Measurements from ENCODE around the gene CTDNEP1.

The CTDNEP1 gene

DNA sequence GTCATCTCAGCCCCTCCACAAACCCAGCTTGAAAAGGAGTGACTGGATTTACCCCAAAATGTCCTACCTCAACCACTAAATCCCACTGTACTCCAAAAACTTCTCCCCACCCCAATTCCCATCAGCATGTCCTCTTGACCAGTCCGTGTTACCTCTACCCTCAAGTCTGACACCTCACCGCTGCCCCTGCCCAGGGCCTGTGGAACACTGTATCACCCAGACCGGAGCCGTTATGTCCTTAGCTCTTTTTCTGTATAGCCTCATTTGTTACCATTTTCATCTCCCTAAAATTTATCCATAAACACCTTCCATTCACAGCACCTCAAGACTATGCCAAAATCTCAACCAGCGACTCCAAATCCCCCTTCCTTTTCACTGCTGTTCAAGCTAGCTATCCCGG is 14.7 kb downstream of the CTDNEP1 start:
- ATAC-seq (ENCODE audit: insufficient read depth, low read depth), result no peak
- Histone ChIP-seq H3K4me2 (ENCODE audit: insufficient read depth, low read length) (peak overlapping the region; percentile 99), H3K4me1 (ENCODE audit: insufficient read depth, low read length) (peaks cover 73% of the 10 kb centered on the region)

GRCh38 chr17:7235693-7236665 is 15.6 kb downstream of the CTDNEP1 start:
- 0 out of 4 replicates have a peak overlapping the region, but pooled peaks of 1 of the 2 experiments have one; percentile 83 for H3K4me3 ChIP-seq (ENCODE audit: low read depth in 1 of 2, low read length in 2 of 2)
- H3K27me3 ChIP-seq (ENCODE audit: insufficient read depth, low read length, poor library complexity), result no peaks in the 10 kb centered on the region
- peaks cover 88% of the 10 kb centered on the region for H3K79me2 ChIP-seq (ENCODE audit: insufficient read depth, low read length)
- DNase-seq, result no peak
- H3K9me3 ChIP-seq (ENCODE audit: insufficient read depth, low read length, severe bottlenecking), result no peaks in the 10 kb centered on the region
- peaks cover 48% of the 10 kb centered on the region for H3K36me3 ChIP-seq (ENCODE audit: insufficient read depth, low read length)
- no peak overlapping the region for H2AFZ ChIP-seq (ENCODE audit: low read depth, low read length)
- peaks cover 40% of the 10 kb centered on the region for H4K20me1 ChIP-seq (ENCODE audit: insufficient read depth, low read length)
- H3K4me2 ChIP-seq (ENCODE audit: insufficient read depth, low read length), result peak overlapping the region; percentile 99
- no peak for TF ChIP-seq EZH2 (IDR thresholded peaks at IDR 0.05; ENCODE audit: borderline replicate concordance, low read depth, low read length, severe bottlenecking)
- TF ChIP-seq, protein P1, sequence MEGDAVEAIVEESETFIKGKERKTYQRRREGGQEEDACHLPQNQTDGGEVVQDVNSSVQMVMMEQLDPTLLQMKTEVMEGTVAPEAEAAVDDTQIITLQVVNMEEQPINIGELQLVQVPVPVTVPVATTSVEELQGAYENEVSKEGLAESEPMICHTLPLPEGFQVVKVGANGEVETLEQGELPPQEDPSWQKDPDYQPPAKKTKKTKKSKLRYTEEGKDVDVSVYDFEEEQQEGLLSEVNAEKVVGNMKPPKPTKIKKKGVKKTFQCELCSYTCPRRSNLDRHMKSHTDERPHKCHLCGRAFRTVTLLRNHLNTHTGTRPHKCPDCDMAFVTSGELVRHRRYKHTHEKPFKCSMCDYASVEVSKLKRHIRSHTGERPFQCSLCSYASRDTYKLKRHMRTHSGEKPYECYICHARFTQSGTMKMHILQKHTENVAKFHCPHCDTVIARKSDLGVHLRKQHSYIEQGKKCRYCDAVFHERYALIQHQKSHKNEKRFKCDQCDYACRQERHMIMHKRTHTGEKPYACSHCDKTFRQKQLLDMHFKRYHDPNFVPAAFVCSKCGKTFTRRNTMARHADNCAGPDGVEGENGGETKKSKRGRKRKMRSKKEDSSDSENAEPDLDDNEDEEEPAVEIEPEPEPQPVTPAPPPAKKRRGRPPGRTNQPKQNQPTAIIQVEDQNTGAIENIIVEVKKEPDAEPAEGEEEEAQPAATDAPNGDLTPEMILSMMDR (IDR thresholded peaks at IDR 0.05; ENCODE audit: borderline replicate concordance, extremely low read depth, low read length, poor library complexity, severe bottlenecking), result no peak
- H3K4me1 ChIP-seq (ENCODE audit: insufficient read depth, low read length), result peaks cover 69% of the 10 kb centered on the region
- H3K9ac ChIP-seq (ENCODE audit: low read depth, low read length), result peak overlapping the region; percentile 90; the same call in 1 of the 2 replicates
- peak overlapping the region; percentile 97 for H3K27ac ChIP-seq (ENCODE audit: low read length)
- ATAC-seq (ENCODE audit: insufficient read depth, low read depth), result no peak

More for the DNA sequence above, 14.7 kb downstream of the CTDNEP1 start:
- Histone ChIP-seq H3K79me2 (ENCODE audit: insufficient read depth, low read length) (peaks cover 88% of the 10 kb centered on the region), H3K27me3 (ENCODE audit: insufficient read depth, low read length, poor library complexity) (no peaks in the 10 kb centered on the region), H2AFZ (ENCODE audit: low read depth, low read length) (no peak overlapping the region), H4K20me1 (ENCODE audit: insufficient read depth, low read length) (peaks cover 38% of the 10 kb centered on the region), H3K27ac (ENCODE audit: low read length) (peak overlapping the region; percentile 81; the same call in 1 of the 2 replicates), H3K4me3 (ENCODE audit: low read depth in 1 of 2, low read length in 2 of 2) (no peak overlapping the region; a peak in 1 of 4 replicates), H3K36me3 (ENCODE audit: insufficient read depth, low read length) (peaks cover 51% of the 10 kb centered on the region), H3K9ac (ENCODE audit: low read depth, low read length) (peak overlapping the region; percentile 88), H3K9me3 (ENCODE audit: insufficient read depth, low read length, severe bottlenecking) (no peaks in the 10 kb centered on the region)
- no peak for TF ChIP-seq EZH2 (IDR thresholded peaks at IDR 0.05; ENCODE audit: borderline replicate concordance, low read depth, low read length, severe bottlenecking)
- TF ChIP-seq, protein P1 (IDR thresholded peaks at IDR 0.05; ENCODE audit: borderline replicate concordance, extremely low read depth, low read length, poor library complexity, severe bottlenecking), result no peak
- no peak for DNase-seq

DNA sequence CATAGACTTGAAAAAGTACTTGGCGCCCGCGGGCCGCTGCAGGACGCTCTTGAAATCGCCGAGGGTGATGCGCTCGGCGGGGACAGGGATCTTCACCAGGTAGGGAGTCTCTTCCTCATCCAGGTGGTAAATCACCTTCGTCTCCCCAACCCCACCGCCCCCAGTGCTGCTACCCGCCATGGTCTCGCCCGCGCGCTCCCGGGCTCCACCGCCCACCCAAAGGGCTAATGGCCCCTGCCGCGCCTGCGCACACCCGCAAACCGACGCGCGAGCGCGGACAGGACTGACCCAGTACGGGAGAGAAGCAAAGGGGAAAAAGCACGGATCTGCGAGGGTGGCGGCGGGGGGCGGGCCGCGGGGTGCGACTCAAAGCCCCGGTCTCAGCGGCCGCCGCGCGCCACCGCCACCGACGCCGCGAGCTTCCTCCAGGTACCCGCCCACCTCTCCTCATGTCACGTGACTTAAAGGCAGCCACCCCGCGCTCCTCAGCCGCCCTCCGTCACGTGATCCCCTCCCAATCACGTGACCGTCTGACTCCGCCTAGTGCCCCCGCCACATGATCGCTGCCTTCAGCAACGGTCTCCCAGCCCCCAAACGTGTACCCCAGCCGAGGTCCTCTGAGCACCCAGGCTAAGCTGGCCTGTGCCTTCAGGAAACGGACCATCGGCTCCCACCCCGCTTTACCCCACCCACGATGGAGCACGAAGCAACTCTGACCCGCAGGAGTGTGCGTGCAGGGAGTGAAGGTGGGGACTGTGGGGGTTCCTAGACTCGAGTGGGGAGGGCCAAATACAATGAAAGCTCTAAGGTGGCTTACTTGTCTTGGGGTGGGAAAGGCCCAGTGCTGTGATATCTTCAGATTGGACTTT is 17.2 kb downstream of the CTDNEP1 start, which contains the start of gene DVL2:
TSS of gene DVL2 (minus strand) at position 435 of the 869 bp plus-strand sequence. CDS start at position 180, 255 bp downstream.
- Histone ChIP-seq H3K9ac (ENCODE audit: low read depth, low read length) (peak within 1 kb of the TSS; percentile 90), H3K4me3 (ENCODE audit: low read depth in 1 of 2, low read length in 2 of 2) (peak within 1 kb of the TSS; percentile 83 to 93), H3K9me3 (ENCODE audit: insufficient read depth, low read length, severe bottlenecking) (no peaks in the 10 kb centered on the region), H3K27me3 (ENCODE audit: insufficient read depth, low read length, poor library complexity) (no peaks in the 10 kb centered on the region), H3K79me2 (ENCODE audit: insufficient read depth, low read length) (peaks cover 98% of the 10 kb centered on the region), H2AFZ (ENCODE audit: low read depth, low read length) (peak within 1 kb of the TSS; percentile 75), H3K4me2 (ENCODE audit: insufficient read depth, low read length) (peak within 1 kb of the TSS; percentile 99), H4K20me1 (ENCODE audit: insufficient read depth, low read length) (peaks cover 57% of the 10 kb centered on the region), H3K36me3 (ENCODE audit: insufficient read depth, low read length) (peaks cover 55% of the 10 kb centered on the region), H3K4me1 (ENCODE audit: insufficient read depth, low read length) (peaks cover 61% of the 10 kb centered on the region), H3K27ac (ENCODE audit: low read length) (peak within 1 kb of the TSS; percentile 97)
- TF ChIP-seq EZH2 (IDR thresholded peaks at IDR 0.05; ENCODE audit: borderline replicate concordance, low read depth, low read length, severe bottlenecking), result no peak
- TF ChIP-seq, protein P1 (IDR thresholded peaks at IDR 0.05; ENCODE audit: borderline replicate concordance, extremely low read depth, low read length, poor library complexity, severe bottlenecking), result no peak
- DNase-seq (peak; percentile 96), ATAC-seq (ENCODE audit: insufficient read depth, low read depth) (peak; percentile 59)

Data from DND-41 (cell line).